Measurements from ENCODE around the gene LUC7L3. TPM values are rescaled to one million over a fixed set of nuclear protein-coding genes. Genes with fewer than 3 reads are reported as not detected.
A peak's percentile ranks its signal among the peaks of the same experiment; 100 is the strongest.

The LUC7L3 gene
- total RNA-seq, result 10 to 100 TPM; 18.0 to 95.2 (median 31.5) TPM

GRCh38 chr17:50719144-50719923, at the start of gene LUC7L3:
LUC7L3 (plus strand) TSS chr17:50719603; CDS start chr17:50719733, 130 bp downstream.
- Histone ChIP-seq H3K4me1 (peaks cover 3 to 48% (median 33%) of the 10 kb centered on the region in 3 donors), H3K9me3 (no peaks in the 10 kb centered on the region), H3K36me3 (no peaks in the 10 kb centered on the region), H3K4me3 (peak within 1 kb of the TSS; percentile 61 to 95 (median 86)), H3K27ac (peak within 1 kb of the TSS; percentile 98 to 99 (median 98)), H3K27me3 (no peaks in the 10 kb centered on the region)
- TF ChIP-seq POLR2A (IDR thresholded peaks at IDR 0.05) (peak in 3 of 4 donors; percentile 53 to 92 (median 79)), CTCF (IDR thresholded peaks at IDR 0.05) (peak in 1 of 6 experiments; percentile 13)
- intact Hi-C loops (cut with DNase I), result no loop called here
- WGBS, 2 donors, result 5% methylated on average over 9 of the region's 76 CpGs; no CpG with 5 or more reads in 1 of the 2 donors
- peak; percentile 60 for DNase-seq

- H3K27ac ChIP-seq, result peak overlapping the region; percentile 45 to 91 (median 81)
- H3K36me3 ChIP-seq, result no peaks in the 10 kb centered on the region
- no peak overlapping the region for H3K4me3 ChIP-seq
- intact Hi-C loops (cut with DNase I), result no loop called here
- H3K4me1 ChIP-seq, result peaks cover 6 to 57% (median 26%) of the 10 kb centered on the region in 3 donors
- H3K27me3 ChIP-seq, result no peaks in the 10 kb centered on the region
- WGBS, 2 donors, result 40 to 68% methylated on average over 5 of the region's 5 CpGs
- no peaks in the 10 kb centered on the region for H3K9me3 ChIP-seq
- TF ChIP-seq CTCF (IDR thresholded peaks at IDR 0.05) (no peak), POLR2A (IDR thresholded peaks at IDR 0.05) (no peak)
- DNase-seq, result no peak
Observed at GRCh38 chr17:50672071-50672470, 47.3 kb upstream of the LUC7L3 start.

GRCh38 chr17:50672831-50673551, 46.4 kb upstream of the LUC7L3 start:
- H3K4me1 ChIP-seq, result peaks cover 6 to 49% (median 20%) of the 10 kb centered on the region in 3 donors
- no peak overlapping the region for H3K4me3 ChIP-seq
- no peak for DNase-seq
- intact Hi-C loops (cut with DNase I), result no loop called here
- 51 to 64% methylated on average over 6 to 17 of the region's 20 CpGs for WGBS, 2 donors
- H3K36me3 ChIP-seq, result no peaks in the 10 kb centered on the region
- no peaks in the 10 kb centered on the region for H3K9me3 ChIP-seq
- TF ChIP-seq POLR2A (IDR thresholded peaks at IDR 0.05) (no peak), CTCF (IDR thresholded peaks at IDR 0.05) (no peak)
- H3K27ac ChIP-seq, result peak overlapping the region; percentile 45 to 91 (median 81)
- no peaks in the 10 kb centered on the region for H3K27me3 ChIP-seq

- H3K36me3 ChIP-seq, result no peaks in the 10 kb centered on the region
- no peaks in the 10 kb centered on the region for H3K9me3 ChIP-seq
- no peak for DNase-seq
- TF ChIP-seq CTCF (IDR thresholded peaks at IDR 0.05), result no peak
- no peak for TF ChIP-seq POLR2A (IDR thresholded peaks at IDR 0.05)
- no peak overlapping the region for H3K27ac ChIP-seq
- H3K27me3 ChIP-seq, result no peaks in the 10 kb centered on the region
- intact Hi-C loops (cut with DNase I), result no loop called here
- no peak overlapping the region for H3K4me3 ChIP-seq
- WGBS, 2 donors, result 78 to 86% methylated on average over 1 to 2 of the region's 3 CpGs
- peaks cover 6 to 41% (median 13%) of the 10 kb centered on the region in 3 donors for H3K4me1 ChIP-seq
Observed at GRCh38 chr17:50675190-50675589, 44.2 kb upstream of the LUC7L3 start.

- intact Hi-C loops (cut with DNase I), result no loop called here
- 81% methylated on average over 4 of the region's 7 CpGs; no CpG with 5 or more reads in 1 of the 2 donors for WGBS, 2 donors
- Histone ChIP-seq H3K27me3 (no peaks in the 10 kb centered on the region), H3K4me3 (no peak overlapping the region), H3K4me1 (peaks cover 6 to 41% (median 13%) of the 10 kb centered on the region in 3 donors), H3K36me3 (no peaks in the 10 kb centered on the region), H3K9me3 (no peaks in the 10 kb centered on the region), H3K27ac (no peak overlapping the region)
- no peak for TF ChIP-seq CTCF (IDR thresholded peaks at IDR 0.05)
- no peak for TF ChIP-seq POLR2A (IDR thresholded peaks at IDR 0.05)
- no peak for DNase-seq
Observed at GRCh38 chr17:50675627-50676026, 43.8 kb upstream of the LUC7L3 start.
